Measurements from ENCODE around the gene HPSE.

HPSE gene

GRCh38 chr4:83334425-83335241 lies at the start of gene HPSE:
TSS of gene HPSE (minus strand) at chr4:83334848. CDS start at chr4:83334782, 66 bp downstream.
- peak; percentile 91 for DNase-seq

GRCh38 chr4:83382850-83383249 lies 48.2 kb upstream of the HPSE start:
- DNase-seq: no peak

GRCh38 chr4:83381173-83381572 lies 46.5 kb upstream of the HPSE start:
- no peak for DNase-seq

- no peak for DNase-seq
Observed at GRCh38 chr4:83378419-83378818, 43.8 kb upstream of the HPSE start.

GRCh38 chr4:83372931-83373330 lies 38.3 kb upstream of the HPSE start:
- DNase-seq: no peak

GRCh38 chr4:83371936-83372335 lies 37.3 kb upstream of the HPSE start:
- DNase-seq: no peak

GRCh38 chr4:83371235-83371634 lies 36.6 kb upstream of the HPSE start:
- DNase-seq: no peak

- no peak for DNase-seq
Observed at GRCh38 chr4:83370640-83370906, 35.9 kb upstream of the HPSE start.

GRCh38 chr4:83369831-83370639 lies 35.4 kb upstream of the HPSE start:
- no peak for DNase-seq

GRCh38 chr4:83364312-83364711 lies 29.7 kb upstream of the HPSE start:
- no peak for DNase-seq

- peak; percentile 34 for DNase-seq
Observed at GRCh38 chr4:83362492-83363329, 28.1 kb upstream of the HPSE start.

GRCh38 chr4:83361416-83362103 lies 26.9 kb upstream of the HPSE start:
- no peak for DNase-seq

GRCh38 chr4:83360018-83360417 lies 25.4 kb upstream of the HPSE start:
- DNase-seq: no peak

GRCh38 chr4:83358410-83358809 lies 23.8 kb upstream of the HPSE start:
- no peak for DNase-seq

GRCh38 chr4:83356899-83357661 lies 22.4 kb upstream of the HPSE start:
- DNase-seq: no peak

- no peak for DNase-seq
Observed at GRCh38 chr4:83353516-83353915, 18.9 kb upstream of the HPSE start.

- no peak for DNase-seq
Observed at GRCh38 chr4:83348074-83348473, 13.4 kb upstream of the HPSE start.

GRCh38 chr4:83342476-83342875 lies 7.8 kb upstream of the HPSE start:
- no peak for DNase-seq

GRCh38 chr4:83340692-83341343 lies 6.2 kb upstream of the HPSE start:
- no peak for DNase-seq

GRCh38 chr4:83339573-83339972 lies 4.9 kb upstream of the HPSE start:
- DNase-seq: no peak

- DNase-seq: no peak
Observed at GRCh38 chr4:83335701-83336100, 1.1 kb upstream of the HPSE start.

GRCh38 chr4:83331956-83332355 lies 2.7 kb downstream of the HPSE start:
- no peak for DNase-seq
